ENCODE results near the gene PRPF38B. TPM values are rescaled to one million over a fixed set of nuclear protein-coding genes. Genes with fewer than 3 reads are reported as not detected.

The PRPF38B gene
- total and polyA plus RNA-seq, 9 of the 15 experiments (the other 6 are each of a cell fraction or from before 2014, with no cell fraction given) = 25.3 to 85.5 (median 66.4) TPM

- TF ChIP-seq FOXP4 (CRISPR knock-in tag; IDR thresholded peaks at IDR 0.05; ENCODE audit: borderline replicate concordance) (no peak), ZNF212 (CRISPR knock-in tag; IDR thresholded peaks at IDR 0.05) (no peak), CEBPB (tag; IDR thresholded peaks at IDR 0.05) (no peak), NCOA1 (IDR thresholded peaks at IDR 0.05; ENCODE audit: low read depth) (no peak), TAF9B (IDR thresholded peaks at IDR 0.05; ENCODE audit: partially characterized antibody) (no peak), HOXB6 (CRISPR knock-in tag; IDR thresholded peaks at IDR 0.05; ENCODE audit: borderline replicate concordance) (no peak)
Observed at GRCh38 chr1:108719656-108720435, 27.7 kb downstream of the PRPF38B start (continued).

GRCh38 chr1:108722292-108722691, 30.2 kb downstream of the PRPF38B start:
- FAIRE-seq (no peak), ATAC-seq (no peak; the same call in 2 of the 3 replicates), DNase-seq (ENCODE audit: extremely low read depth in 1 of 4, low spot score in 3 of 4) (no peak)
- TF ChIP-seq RBM25 (IDR thresholded peaks at IDR 0.05; ENCODE audit: low read depth, low read length, severe bottlenecking) = no peak
- no peak for TF ChIP-seq ZNF282 (CRISPR knock-in tag; IDR thresholded peaks at IDR 0.05)
- no peak for TF ChIP-seq SMAD1 (IDR thresholded peaks at IDR 0.05; ENCODE audit: low read depth, low read length, partially characterized antibody)
- TF ChIP-seq RFX7 (CRISPR knock-in tag; IDR thresholded peaks at IDR 0.05) = no peak
- TF ChIP-seq SMARCE1 (IDR thresholded peaks at IDR 0.05) = no peak
- TF ChIP-seq MNT (conservative IDR thresholded peaks at IDR 0.05) = no peak
- no peak for TF ChIP-seq ZNF165 (CRISPR knock-in tag; IDR thresholded peaks at IDR 0.05; ENCODE audit: borderline replicate concordance)
- no peak for TF ChIP-seq RFX1 (IDR thresholded peaks at IDR 0.05)
- TF ChIP-seq THAP7 (CRISPR knock-in tag; IDR thresholded peaks at IDR 0.05) = no peak
- no peak for TF ChIP-seq SRSF1 (IDR thresholded peaks at IDR 0.05; ENCODE audit: low read depth, low read length)
- TF ChIP-seq ZSCAN29 (IDR thresholded peaks at IDR 0.05) = no peak
- no peak for TF ChIP-seq NFATC3 (IDR thresholded peaks at IDR 0.05)
- Histone ChIP-seq H2AFZ (ENCODE audit: low read depth, low read length) (no peak overlapping the region), H3K79me2 (ENCODE audit: control insufficient read depth, insufficient read depth, low read length) (no peaks in the 10 kb centered on the region), H3K4me2 (ENCODE audit: insufficient read depth, low read length) (no peak overlapping the region), H3K9me3 (replicated peaks; ENCODE audit: control insufficient read depth, insufficient read depth, low read depth, low read length) (no peaks in the 10 kb centered on the region), H4K20me1 (replicated peaks; ENCODE audit: control insufficient read depth, insufficient read depth, low read length) (no peaks in the 10 kb centered on the region), H3K27me3 (ENCODE audit: control insufficient read depth in 2 of 2, insufficient read depth in 2 of 2, low read length in 2 of 2) (peaks cover 14 to 15% of the 10 kb centered on the region in 2 experiments; a peak in 4 of 5 replicates), H3K4me1 (replicated peaks in 1 of 2; ENCODE audit: control insufficient read depth in 2 of 2, insufficient read depth in 2 of 2, low read length in 2 of 2) (peaks cover 0 to 10% of the 10 kb centered on the region in 2 experiments; a peak in 3 of 5 replicates), H3K9me1 (ENCODE audit: control insufficient read depth, insufficient read depth, low read length) (no peaks in the 10 kb centered on the region), H3K9ac (ENCODE audit: insufficient read depth in 1 of 2, low read depth in 2 of 2, low read length in 2 of 2) (no peak overlapping the region), H3K4me3 (no peak overlapping the region), H3K27ac (ENCODE audit: extremely low read depth, low read depth, low read length) (no peak overlapping the region), H3K36me3 (ENCODE audit: control insufficient read depth, insufficient read depth, low read length) (no peaks in the 10 kb centered on the region)
- 26% methylated on average over 6 of the region's 6 CpGs for WGBS (ENCODE audit: insufficient coverage, low coverage, missing lambda C conversion rate)
- intact Hi-C loops (cut with micrococcal nuclease) (no loop called here), in situ Hi-C loops (cut with MboI) (no loop called here)
- no TSS peak for BruUV-seq (replicated peaks)
- ChIA-PET CTCF (ENCODE audit: low intra/inter-chr PET ratio) (no interaction called here), POLR2A (interaction anchor here (3.9 kb wide), 1 partner anchor 17 kb away, joined by 12 read pairs; no protein-coding TSS in a partner anchor)

Data from K562 (cell line).